Esophagus muscularis mucosa (tissue), 2 donors: ENCODE results near the gene RAD51B.

Experiments used
- EP300 ChIP-seq: sonication (generic); formaldehyde crosslinking; IDR thresholded peaks from one replicate; pipeline ENCODE4 v1.6.1; 2017; ENCODE audit warnings: antibody characterized with exemption
- POLR2A ChIP-seq: fragments of 450-650 bp; IDR thresholded peaks from one replicate; pipeline ENCODE4 v1.6.1; 2017; ENCODE audit warnings: antibody characterized with exemption, moderate library complexity, mild to moderate bottlenecking, low read depth

DNA sequence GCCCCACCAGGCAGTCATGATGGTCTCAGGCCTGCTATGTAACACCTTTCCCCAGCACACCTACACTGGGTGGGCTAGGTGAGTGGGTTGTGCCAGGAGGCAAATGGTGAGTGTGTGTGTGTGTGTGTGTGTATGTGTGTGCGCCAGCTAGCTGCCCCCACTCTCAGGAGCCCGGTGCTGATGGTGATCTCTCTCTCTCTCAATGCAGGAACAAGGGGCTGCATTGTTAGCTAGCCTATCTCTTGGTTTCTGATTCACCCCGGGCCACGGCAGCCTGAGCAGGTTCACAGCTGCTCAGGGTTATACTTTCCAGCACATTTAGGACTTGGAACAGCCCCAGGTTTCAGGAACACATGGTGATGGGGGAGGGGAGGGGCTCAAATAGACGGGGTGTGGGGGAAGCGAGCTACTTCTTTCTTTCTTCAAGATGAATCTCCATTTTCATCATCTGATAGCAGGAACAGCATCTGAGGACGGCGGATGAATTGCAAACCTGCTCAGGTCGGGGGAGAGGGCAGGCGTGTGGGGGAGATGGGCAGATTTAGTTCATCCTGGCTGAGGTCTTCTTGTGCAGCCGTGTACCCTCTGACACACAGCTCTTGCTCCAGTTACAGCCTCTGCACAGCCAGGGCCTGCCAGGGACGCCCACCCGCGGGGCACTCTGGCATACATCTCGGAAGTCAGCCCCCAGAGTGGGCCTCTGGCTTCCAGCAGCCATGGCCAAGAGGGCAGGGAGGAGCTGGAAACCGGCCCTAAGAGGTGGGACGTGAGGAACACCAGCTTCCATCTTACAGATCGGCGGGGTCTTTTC is 835.6 kb downstream of the RAD51B start:
- TF ChIP-seq POLR2A (no peak), EP300 (no peak)
